AG10803 (cell line): ENCODE measurements around the gene KRT84.

Source experiments
- DNase-seq: peaks from one replicate; pipeline ENCODE4 v3.0.0; 2010; ENCODE audit warnings: low read depth
- H3K4me3 ChIP-seq: 2 replicates; pipeline ENCODE4 v1.5.1; 2011; ENCODE audit warnings: mild to moderate bottlenecking, low read length, control low read depth
- TF ChIP-seq, protein P1 (sequence below): conservative IDR thresholded peaks from 2 replicates; pipeline ENCODE4 v1.5.1; 2011; ENCODE audit warnings: mild to moderate bottlenecking, low read length, control low read depth, inconsistent platforms

Gene KRT84

DNA sequence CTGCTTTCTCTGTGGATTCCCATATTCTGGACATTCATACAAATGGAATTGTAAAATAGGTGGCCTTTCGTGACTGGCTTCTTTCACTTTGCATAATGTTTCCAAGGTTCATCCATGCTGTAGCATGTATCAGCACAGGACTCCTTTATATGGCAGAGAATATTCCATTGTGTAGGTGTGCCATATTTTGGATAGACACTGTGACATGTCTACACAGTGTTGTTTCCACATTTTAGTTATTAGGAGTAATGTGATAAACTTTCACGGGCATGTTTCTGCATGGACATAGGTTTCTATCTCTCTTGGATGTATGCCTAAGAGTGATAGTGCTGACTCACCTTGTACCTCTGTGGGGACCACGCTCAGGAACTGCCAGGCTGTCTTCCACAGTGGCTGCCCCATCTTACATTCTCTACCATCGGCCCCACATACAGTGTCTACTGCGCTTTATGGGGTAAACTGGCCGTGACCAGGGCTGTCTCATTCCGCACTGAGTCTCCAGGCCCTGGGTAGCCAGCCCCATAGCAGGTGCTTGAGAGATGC lies 7.1 kb upstream of the KRT84 start:
- TF ChIP-seq, protein P1, sequence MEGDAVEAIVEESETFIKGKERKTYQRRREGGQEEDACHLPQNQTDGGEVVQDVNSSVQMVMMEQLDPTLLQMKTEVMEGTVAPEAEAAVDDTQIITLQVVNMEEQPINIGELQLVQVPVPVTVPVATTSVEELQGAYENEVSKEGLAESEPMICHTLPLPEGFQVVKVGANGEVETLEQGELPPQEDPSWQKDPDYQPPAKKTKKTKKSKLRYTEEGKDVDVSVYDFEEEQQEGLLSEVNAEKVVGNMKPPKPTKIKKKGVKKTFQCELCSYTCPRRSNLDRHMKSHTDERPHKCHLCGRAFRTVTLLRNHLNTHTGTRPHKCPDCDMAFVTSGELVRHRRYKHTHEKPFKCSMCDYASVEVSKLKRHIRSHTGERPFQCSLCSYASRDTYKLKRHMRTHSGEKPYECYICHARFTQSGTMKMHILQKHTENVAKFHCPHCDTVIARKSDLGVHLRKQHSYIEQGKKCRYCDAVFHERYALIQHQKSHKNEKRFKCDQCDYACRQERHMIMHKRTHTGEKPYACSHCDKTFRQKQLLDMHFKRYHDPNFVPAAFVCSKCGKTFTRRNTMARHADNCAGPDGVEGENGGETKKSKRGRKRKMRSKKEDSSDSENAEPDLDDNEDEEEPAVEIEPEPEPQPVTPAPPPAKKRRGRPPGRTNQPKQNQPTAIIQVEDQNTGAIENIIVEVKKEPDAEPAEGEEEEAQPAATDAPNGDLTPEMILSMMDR: no peak
- H3K4me3 ChIP-seq: no peak overlapping the region
- no peak for DNase-seq

DNA sequence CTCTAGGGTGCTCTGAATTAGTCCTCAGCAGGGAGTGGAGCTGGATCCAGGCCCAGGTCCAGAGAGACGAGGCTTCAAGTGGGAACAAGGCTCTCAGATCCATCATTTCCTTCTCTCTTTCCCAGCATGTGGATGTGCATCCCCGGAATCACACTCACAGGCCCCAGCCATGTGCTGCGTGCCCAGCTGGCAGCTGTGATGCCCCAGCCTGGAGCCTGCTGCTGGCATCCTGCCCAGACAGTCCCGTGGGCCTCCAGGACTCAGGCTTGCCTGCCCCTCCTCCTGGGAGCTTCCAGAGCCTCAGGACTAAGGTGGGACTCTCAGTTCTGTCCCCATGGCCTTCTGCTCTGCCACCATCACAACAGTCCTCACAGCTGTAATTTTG lies 6.2 kb upstream of the KRT84 start:
- TF ChIP-seq, protein P1: no peak
- DNase-seq: peak; percentile 21
- no peak overlapping the region for H3K4me3 ChIP-seq

DNA sequence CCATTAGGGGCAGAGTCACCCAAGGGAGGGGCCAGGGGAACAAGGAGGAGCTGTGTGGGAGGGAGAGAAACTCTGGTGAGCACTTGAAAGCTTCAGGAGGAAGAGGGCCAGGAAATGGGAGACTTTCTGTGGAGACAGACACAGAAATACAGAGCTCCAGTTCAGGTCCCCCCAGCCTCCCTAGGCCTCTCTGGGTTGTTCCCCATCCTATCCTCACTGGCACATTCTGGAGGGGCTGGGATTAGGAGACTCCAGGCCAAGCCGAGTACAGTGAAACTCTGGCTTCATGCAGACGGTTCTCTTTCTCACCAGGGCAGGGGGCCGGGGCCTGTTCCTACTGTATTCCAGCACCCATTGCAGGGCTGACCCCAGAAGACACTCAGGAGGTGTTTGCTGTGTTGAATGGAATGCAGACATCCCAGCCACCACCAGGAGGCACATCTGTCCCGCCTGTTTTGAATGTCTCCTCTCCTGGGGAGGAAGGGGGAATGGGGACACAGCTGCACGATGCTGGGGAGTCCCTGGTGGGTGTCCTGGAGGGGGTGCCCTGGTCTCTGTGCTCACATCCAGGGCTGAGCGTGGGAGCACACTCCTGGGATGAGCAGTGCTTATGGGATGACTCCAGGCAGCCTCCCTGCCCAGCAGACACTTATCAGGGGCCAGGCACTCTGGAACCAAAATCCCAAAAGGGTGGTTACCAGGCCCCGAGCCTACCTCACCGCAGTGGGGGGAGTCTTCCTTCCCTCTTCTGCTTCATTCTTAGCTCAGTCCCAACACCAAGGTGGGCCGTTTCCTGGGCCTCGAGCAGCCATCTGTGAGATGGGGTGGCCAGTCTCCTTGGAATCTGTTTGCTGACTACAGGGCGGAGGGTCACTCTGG lies 5.5 kb upstream of the KRT84 start:
- H3K4me3 ChIP-seq: no peak overlapping the region
- DNase-seq: peak; percentile 25
- TF ChIP-seq, protein P1: peak; percentile 77

DNA sequence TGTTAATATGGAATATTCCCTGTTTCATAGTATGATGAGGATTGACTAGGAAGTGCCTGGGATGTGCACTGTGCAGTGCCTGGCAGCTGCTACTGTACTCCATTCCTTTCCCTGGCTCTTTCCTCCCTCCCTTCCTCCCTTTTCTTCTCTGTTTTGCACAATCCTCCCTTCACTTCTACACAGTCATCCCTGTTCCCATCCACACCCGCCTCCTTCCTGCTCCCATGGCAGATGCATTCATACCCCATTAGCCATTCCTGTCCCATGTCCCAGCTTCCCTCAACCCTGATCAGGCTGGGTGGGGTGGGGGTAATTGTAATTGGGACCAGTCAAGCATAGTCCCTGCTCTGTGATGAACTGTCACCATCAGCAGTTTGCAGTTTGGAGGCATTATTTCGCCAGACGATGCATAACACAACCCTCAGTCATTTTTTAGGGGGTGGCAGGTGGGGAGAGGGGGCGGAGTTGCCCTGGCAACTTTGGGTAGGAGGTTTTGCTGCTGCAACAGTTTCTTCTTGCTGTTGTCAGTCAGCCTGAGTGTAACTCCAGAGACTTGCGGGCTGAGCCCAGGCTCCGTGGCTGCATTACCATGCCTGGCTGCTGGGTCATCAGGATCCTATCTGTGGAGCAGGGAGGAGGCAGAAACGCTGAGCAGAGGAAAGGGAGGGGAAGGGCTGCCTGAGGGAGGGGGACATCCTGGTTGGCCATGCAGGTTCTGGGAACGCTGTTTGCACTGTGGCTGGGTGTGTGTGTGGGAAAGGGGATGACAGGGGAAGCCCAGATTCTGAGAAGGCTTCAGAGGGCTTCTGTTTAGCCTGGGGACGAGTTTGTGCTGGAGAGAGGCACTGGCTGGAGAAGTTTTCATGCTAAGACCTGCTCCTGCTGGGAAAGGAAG lies 4.1 kb upstream of the KRT84 start:
- DNase-seq: peak; percentile 21
- TF ChIP-seq, protein P1: no peak
- H3K4me3 ChIP-seq: no peak overlapping the region

DNA sequence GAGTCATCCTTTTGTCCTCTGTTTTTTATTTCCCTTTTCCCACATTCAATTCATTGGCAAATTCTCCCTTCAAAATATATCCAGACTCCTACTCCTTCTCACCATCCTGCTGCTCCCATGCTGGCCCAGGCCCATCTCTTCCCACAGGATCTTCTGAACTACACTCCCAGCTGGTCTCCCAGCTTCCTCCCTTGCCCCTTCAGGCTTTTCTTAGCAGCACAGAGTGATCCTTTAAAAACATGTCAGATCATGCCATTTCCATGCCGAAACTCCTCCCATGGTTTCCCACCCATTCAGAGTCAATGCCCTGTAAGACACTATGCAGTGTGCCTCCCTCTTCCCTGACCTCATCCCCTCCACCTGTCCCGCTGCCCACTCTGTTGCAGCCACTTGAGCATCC lies 2.4 kb upstream of the KRT84 start:
- DNase-seq: no peak
- TF ChIP-seq, protein P1: no peak
- H3K4me3 ChIP-seq: no peak overlapping the region

DNA sequence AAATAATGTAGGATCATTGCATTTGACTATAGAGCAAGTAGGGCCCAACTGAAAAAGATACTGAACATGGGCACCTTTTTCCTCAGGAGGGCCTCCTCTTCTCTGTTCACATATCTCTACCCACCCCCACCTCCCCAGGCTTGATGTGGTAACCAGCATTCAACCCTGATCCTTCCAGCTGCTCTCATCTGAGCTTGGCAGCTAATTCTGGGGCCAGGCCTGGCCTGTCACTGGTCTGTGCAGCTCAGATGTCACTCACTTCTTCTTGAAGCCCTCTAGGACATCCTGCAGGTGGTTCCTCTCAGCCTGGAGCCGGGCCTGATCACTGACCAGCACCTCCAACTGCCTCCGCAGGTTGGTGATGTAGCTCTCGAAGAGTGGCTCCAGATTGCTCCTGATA lies 2.1 kb downstream of the KRT84 start:
- TF ChIP-seq, protein P1: no peak
- DNase-seq: no peak
- no peak overlapping the region for H3K4me3 ChIP-seq
